GM12801 (cell line): ENCODE results near the gene HMCN1.

Experiments used
- TF ChIP-seq, protein P1 (sequence below): IDR thresholded peaks from one replicate; pipeline ENCODE4 v1.5.1; 2011; ENCODE audit warnings: control low read depth; ENCODE audit not compliant: insufficient read length; ENCODE audit errors: extremely low read depth

HMCN1 gene

DNA sequence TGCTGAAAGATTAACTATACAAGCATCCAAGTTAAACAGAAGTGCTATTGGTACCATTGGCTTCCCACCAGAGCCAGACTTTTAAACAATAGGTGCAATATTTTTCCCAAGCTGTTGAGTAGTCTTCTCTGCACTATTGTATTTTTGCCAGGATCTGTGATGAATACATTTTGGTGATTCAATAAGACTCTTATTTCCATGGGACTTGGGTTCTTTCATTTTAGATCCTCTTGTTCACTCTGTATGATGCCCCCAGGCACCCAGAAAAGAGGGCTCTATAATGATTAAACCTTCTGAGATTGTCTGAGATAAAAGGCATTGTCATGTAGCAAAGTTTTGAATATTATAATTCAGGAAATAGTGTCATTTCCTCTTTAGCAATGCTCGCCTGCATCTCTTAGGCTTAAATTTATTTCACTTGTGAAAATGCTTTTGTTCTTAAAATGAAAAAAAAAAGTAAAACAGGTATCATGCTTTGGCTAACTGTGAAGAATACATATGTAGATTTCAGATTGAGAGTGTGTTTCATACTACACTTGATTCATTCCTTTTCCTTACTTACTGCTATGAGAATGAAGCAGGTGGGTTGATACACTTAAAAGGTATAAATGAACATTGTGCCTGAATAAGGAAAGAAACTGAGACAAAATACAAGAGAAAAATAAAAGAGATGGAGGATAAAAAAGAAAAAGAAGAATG lies 275.0 kb downstream of the HMCN1 start:
- TF ChIP-seq, protein P1, sequence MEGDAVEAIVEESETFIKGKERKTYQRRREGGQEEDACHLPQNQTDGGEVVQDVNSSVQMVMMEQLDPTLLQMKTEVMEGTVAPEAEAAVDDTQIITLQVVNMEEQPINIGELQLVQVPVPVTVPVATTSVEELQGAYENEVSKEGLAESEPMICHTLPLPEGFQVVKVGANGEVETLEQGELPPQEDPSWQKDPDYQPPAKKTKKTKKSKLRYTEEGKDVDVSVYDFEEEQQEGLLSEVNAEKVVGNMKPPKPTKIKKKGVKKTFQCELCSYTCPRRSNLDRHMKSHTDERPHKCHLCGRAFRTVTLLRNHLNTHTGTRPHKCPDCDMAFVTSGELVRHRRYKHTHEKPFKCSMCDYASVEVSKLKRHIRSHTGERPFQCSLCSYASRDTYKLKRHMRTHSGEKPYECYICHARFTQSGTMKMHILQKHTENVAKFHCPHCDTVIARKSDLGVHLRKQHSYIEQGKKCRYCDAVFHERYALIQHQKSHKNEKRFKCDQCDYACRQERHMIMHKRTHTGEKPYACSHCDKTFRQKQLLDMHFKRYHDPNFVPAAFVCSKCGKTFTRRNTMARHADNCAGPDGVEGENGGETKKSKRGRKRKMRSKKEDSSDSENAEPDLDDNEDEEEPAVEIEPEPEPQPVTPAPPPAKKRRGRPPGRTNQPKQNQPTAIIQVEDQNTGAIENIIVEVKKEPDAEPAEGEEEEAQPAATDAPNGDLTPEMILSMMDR = no peak

DNA sequence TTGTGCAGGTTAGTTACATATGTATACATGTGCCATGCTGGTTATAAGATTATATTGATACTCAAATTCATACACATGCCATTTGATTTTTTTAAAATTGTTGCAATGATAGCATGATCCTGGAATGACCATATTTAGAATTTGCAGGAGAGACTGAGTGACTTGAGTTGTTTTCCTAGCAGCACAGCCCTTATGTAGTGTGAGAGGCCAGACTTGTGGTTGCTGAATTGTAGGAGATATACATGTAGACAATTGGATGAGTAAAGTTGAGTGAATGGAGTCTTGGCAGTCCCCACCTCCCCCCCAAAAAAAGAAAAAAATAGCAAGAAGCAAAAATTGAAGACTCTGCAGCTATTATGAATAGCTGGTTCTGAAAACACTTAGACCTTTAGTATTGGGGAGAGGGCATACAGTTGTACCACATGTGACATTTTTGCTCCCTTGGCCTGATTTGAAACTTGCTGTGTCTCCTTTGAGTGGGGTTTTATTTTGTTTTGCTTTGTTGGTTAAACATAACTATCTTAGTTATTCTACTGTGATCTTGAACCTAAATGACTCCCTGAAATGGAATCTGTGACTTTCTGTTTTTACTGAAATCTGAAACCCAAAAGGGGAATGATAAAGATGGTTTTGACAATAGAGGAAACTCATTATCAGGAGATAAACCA lies 280.3 kb downstream of the HMCN1 start:
- TF ChIP-seq, protein P1 = no peak

DNA sequence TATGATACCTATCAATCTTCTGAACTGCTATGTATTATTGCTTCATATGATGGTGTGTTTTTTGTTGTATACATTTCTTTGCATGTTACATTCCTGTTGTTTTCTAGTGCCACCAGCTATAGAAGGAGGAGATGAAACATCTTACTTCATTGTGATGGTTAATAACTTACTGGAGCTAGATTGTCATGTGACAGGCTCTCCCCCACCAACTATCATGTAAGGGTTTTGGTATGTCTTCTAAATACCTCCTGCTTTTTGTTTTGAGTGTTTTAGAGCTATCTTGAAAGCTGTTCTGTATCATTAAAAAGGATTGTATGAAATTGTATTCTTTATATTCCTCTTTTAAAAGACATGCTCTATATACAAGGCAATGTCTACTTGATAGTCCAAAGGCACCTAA lies 282.7 kb downstream of the HMCN1 start:
- TF ChIP-seq, protein P1 = no peak

DNA sequence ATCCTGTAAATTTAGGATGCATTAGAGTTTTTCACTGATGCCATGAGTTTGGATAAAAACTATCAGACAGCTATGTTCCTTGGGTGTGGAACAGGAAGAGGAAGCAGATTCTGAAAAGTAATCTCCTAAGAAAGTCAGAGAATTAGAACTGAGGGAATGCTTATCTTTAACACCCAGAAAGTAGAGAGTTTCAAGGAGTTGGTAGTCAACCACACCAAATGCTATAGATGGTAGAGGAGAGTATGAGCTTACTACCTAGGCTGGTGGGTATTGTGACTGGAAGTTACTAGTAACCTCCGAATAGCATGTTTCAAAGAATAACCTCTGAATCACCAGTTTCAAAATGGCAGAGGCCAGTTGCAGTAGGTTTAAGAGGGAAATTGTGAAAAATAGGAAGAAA lies 288.0 kb downstream of the HMCN1 start:
- TF ChIP-seq, protein P1 = no peak

DNA sequence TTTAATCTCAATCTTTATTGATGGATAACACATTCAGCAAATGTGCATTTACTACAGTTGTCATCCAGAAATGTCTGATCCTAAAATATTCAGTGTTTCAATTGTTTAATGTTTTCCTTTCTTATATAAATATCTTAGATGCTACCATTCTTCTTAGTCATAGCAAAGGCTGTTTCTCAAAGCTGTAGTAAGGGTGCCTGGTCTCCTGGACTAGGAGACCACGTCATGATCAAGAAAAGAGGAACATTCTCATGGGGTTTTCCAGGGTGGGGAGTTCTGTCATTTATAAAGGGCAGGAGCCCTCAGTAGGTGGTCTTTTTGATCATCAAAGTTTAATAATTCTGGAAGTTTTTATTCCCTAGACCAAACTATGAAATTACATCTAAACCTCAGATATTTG lies 292.8 kb downstream of the HMCN1 start:
- TF ChIP-seq, protein P1 = no peak

DNA sequence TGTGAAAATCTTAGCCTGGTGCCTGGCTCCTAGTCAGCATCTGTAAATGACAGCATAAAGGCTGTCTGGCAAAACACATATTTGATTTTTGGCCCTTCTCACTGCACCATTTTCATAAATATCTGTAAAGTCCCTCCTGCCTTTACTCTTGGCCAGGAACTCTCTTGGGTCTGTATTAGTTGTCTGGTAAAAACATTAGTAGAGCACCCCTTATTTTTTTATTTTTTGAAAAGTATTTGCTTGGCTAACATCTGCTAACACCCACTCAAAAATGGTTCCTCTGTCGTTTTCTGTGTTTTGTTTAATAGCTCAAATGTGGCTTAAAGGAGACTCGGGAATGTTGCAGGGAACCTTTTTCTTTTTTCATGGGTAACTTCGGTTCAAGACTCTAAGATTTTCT lies 293.4 kb downstream of the HMCN1 start:
- TF ChIP-seq, protein P1 = no peak

DNA sequence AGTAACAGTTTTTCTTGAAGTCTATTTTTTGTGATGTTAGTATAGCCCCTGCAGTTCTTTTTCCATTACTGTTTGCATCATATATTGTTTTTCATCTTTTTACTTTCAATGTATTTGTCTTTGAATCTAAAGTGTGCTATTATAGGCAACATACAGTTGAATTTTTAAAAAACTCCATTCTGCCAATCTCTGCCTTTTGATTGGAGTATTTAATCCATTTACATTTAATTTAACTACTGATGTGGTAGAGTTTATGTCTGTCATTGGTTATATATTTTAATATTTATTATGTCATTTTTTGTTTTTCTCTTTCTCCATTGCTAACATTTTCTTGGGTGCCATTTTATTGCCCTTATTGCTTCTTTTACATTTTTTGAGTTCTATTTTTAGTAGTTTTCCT lies 296.3 kb downstream of the HMCN1 start:
- TF ChIP-seq, protein P1 = no peak
